A673 (cell line): ENCODE data around the gene DLG4.

Experiments
- CTCF ChIP-seq: fragments of 300-800, 200-600 bp; sonication (generic); conservative IDR thresholded peaks from 2 replicates; pipeline ENCODE4 v1.5.1; 2017; ENCODE audit warnings: low read depth, mild to moderate bottlenecking, antibody characterized with exemption, low read length, moderate library complexity, mixed read lengths
- EZH2 ChIP-seq: fragments of 200-600 bp; sonication (generic); IDR thresholded peaks from 2 replicates; pipeline ENCODE4 v1.6.1; 2017; ENCODE audit warnings: borderline replicate concordance, low read depth, mild to moderate bottlenecking, mixed read lengths, antibody characterized with exemption, low read length; ENCODE audit not compliant: poor library complexity, severe bottlenecking

GRCh38 chr17:7253082-7253481 is 33.4 kb upstream of the DLG4 start:
- TF ChIP-seq EZH2 (no peak), CTCF (no peak)
